ENCODE measurements around the gene VIPR2. TPM values are rescaled to one million over a fixed set of nuclear protein-coding genes. Genes with fewer than 3 reads are reported as not detected.

Gene VIPR2
- total RNA-seq, 1 experiment from 2014 or later: not detected

GRCh38 chr7:159119851-159120539, 24.7 kb downstream of the VIPR2 start:
- peaks cover 37% of the 10 kb centered on the region for H3K27me3 ChIP-seq (replicated peaks; ENCODE audit: insufficient read depth, low read depth, low read length, poor library complexity)
- no TSS peak for BruUV-seq (replicated peaks)
- intact Hi-C loops (cut with micrococcal nuclease; ENCODE audit: unreplicated experiment): no loop called here
- H3K36me3 ChIP-seq (ENCODE audit: insufficient read depth, low read length, poor library complexity, severe bottlenecking): no peaks in the 10 kb centered on the region
- DNase-seq (ENCODE audit: low spot score): no peak
- POLR2A ChIA-PET (ENCODE audit: low non-redundant PET): no interaction called here
- CTCF ChIA-PET: no interaction called here
- H3K9me3 ChIP-seq (ENCODE audit: low read depth, low read length, poor library complexity, severe bottlenecking): no peaks in the 10 kb centered on the region
- H3K4me1 ChIP-seq (ENCODE audit: insufficient read depth, low read length, poor library complexity, severe bottlenecking): no peaks in the 10 kb centered on the region
- no peak overlapping the region for H3K27ac ChIP-seq (ENCODE audit: low read depth, low read length, poor library complexity, severe bottlenecking)
- TF ChIP-seq CTCF (conservative IDR thresholded peaks at IDR 0.05; ENCODE audit: low read depth, low read length) (no peak), EZH2 (IDR thresholded peaks at IDR 0.05; ENCODE audit: borderline replicate concordance, low read depth, low read length, poor library complexity, severe bottlenecking) (no peak)
- H3K4me3 ChIP-seq (ENCODE audit: low read depth, low read length, poor library complexity, severe bottlenecking): no peak overlapping the region

GRCh38 chr7:159119026-159119741, 25.5 kb downstream of the VIPR2 start:
- no peaks in the 10 kb centered on the region for H3K4me1 ChIP-seq (ENCODE audit: insufficient read depth, low read length, poor library complexity, severe bottlenecking)
- H3K27me3 ChIP-seq (replicated peaks; ENCODE audit: insufficient read depth, low read depth, low read length, poor library complexity): peaks cover 38% of the 10 kb centered on the region
- ChIA-PET CTCF (no interaction called here), POLR2A (ENCODE audit: low non-redundant PET) (no interaction called here)
- TF ChIP-seq CTCF (conservative IDR thresholded peaks at IDR 0.05; ENCODE audit: low read depth, low read length): no peak
- TF ChIP-seq EZH2 (IDR thresholded peaks at IDR 0.05; ENCODE audit: borderline replicate concordance, low read depth, low read length, poor library complexity, severe bottlenecking): no peak
- no peak for DNase-seq (ENCODE audit: low spot score)
- H3K36me3 ChIP-seq (ENCODE audit: insufficient read depth, low read length, poor library complexity, severe bottlenecking): no peaks in the 10 kb centered on the region
- no peak overlapping the region for H3K4me3 ChIP-seq (ENCODE audit: low read depth, low read length, poor library complexity, severe bottlenecking)
- H3K9me3 ChIP-seq (ENCODE audit: low read depth, low read length, poor library complexity, severe bottlenecking): no peaks in the 10 kb centered on the region
- no TSS peak for BruUV-seq (replicated peaks)
- H3K27ac ChIP-seq (ENCODE audit: low read depth, low read length, poor library complexity, severe bottlenecking): no peak overlapping the region
- intact Hi-C loops (cut with micrococcal nuclease; ENCODE audit: unreplicated experiment): no loop called here

GRCh38 chr7:159118623-159119022, 26.0 kb downstream of the VIPR2 start:
- TF ChIP-seq EZH2 (IDR thresholded peaks at IDR 0.05; ENCODE audit: borderline replicate concordance, low read depth, low read length, poor library complexity, severe bottlenecking) (no peak), CTCF (conservative IDR thresholded peaks at IDR 0.05; ENCODE audit: low read depth, low read length) (no peak)
- no TSS peak for BruUV-seq (replicated peaks)
- H3K27me3 ChIP-seq (replicated peaks; ENCODE audit: insufficient read depth, low read depth, low read length, poor library complexity): peaks cover 44% of the 10 kb centered on the region

More at GRCh38 chr7:159118623-159119022, 26.0 kb downstream of the VIPR2 start:
- Histone ChIP-seq H3K4me3 (ENCODE audit: low read depth, low read length, poor library complexity, severe bottlenecking) (no peak overlapping the region), H3K9me3 (ENCODE audit: low read depth, low read length, poor library complexity, severe bottlenecking) (no peaks in the 10 kb centered on the region), H3K4me1 (ENCODE audit: insufficient read depth, low read length, poor library complexity, severe bottlenecking) (no peaks in the 10 kb centered on the region), H3K27ac (ENCODE audit: low read depth, low read length, poor library complexity, severe bottlenecking) (no peak overlapping the region), H3K36me3 (ENCODE audit: insufficient read depth, low read length, poor library complexity, severe bottlenecking) (no peaks in the 10 kb centered on the region)
- ChIA-PET POLR2A (ENCODE audit: low non-redundant PET) (no interaction called here), CTCF (no interaction called here)
- no peak for DNase-seq (ENCODE audit: low spot score)
- intact Hi-C loops (cut with micrococcal nuclease; ENCODE audit: unreplicated experiment): no loop called here
